HepG2 (cell line): ENCODE data around the gene FDPS. TPM values are rescaled to one million over a fixed set of nuclear protein-coding genes. Genes with fewer than 3 reads are reported as not detected.

Experiments
- ATAC-seq: fragments of 200-7000 bp; cut with Tn5 transposase; 3 replicates; pipeline ENCODE4 v1.9.1; 2020; ENCODE audit warnings: mild to moderate bottlenecking, moderate library complexity
- BruUV-seq: library from RNA; stranded (reverse); fragments of 400-500 nt; replicated peaks from 2 replicates; lab custom pipeline; 2021; lab: Mats Ljungman, UMichigan
- CTCF ChIA-PET: fragments of 300-600 bp; formaldehyde crosslinking; extraction: SDS; loops from one replicate; lab custom pipeline; 2021; ENCODE audit warnings: low total read pairs, inconsistent platforms, low intra/inter-chr PET ratio; lab: Yijun Ruan, JAX
- POLR2A ChIA-PET: fragments of 350-600 bp; sonication (Branson Sonifier 250); formaldehyde crosslinking; loops from one replicate; lab custom pipeline; 2020; ENCODE audit warnings: antibody characterized with exemption, inconsistent platforms; lab: Yijun Ruan, JAX
- DNase-seq: peaks from one replicate; pipeline ENCODE4 v3.0.0-alpha.2; 2015; ENCODE audit warnings: low spot score
- FAIRE-seq: peaks from 3 replicates; lab custom pipeline; 2011; peaks lifted over from hg19 to GRCh38; lab: Jason Lieb, UNC
- H2AFZ ChIP-seq: one replicate; pipeline ENCODE4 v1.6.1; 2011; ENCODE audit warnings: low read length, inconsistent platforms
- H3K27ac ChIP-seq: fragments of 300-600 bp; 3 replicates; pipeline ENCODE4 v1.8.0; 2011; ENCODE audit warnings: mixed run types, mild to moderate bottlenecking, mixed read lengths, low read length, inconsistent platforms; ENCODE audit not compliant: insufficient read depth; ENCODE audit errors: extremely low read length
- H3K27me3 ChIP-seq, 2 experiments: fragments of 200-600 bp in 1 of 2; 2 replicates in 1 of 2; 3 replicates in 1 of 2; pipeline versions ENCODE4 v1.6.0 to v1.8.0; 2011; ENCODE audit warnings: low read length in 2 of 2, mild to moderate bottlenecking in 2 of 2, moderate library complexity in 2 of 2, inconsistent platforms in 1 of 2; ENCODE audit not compliant: insufficient read depth in 2 of 2, control insufficient read depth in 1 of 2
- H3K36me3 ChIP-seq, 2 experiments: fragments of 200-600 bp in 1 of 2; replicated peaks in 1 of 2; 2 replicates in 1 of 2; 3 replicates in 1 of 2; pipeline versions ENCODE4 v1.5.1 to v1.8.0; 2011; ENCODE audit warnings: low read length in 2 of 2, inconsistent platforms in 1 of 2; ENCODE audit not compliant: insufficient read depth in 2 of 2, control insufficient read depth in 1 of 2
- H3K4me1 ChIP-seq: 2 replicates; pipeline ENCODE4 v1.5.1; 2012; ENCODE audit warnings: low read length, inconsistent platforms; ENCODE audit not compliant: insufficient read depth
- H3K4me2 ChIP-seq: 2 replicates; pipeline ENCODE4 v1.6.0; 2011; ENCODE audit warnings: low read depth, low read length, inconsistent platforms
- H3K4me3 ChIP-seq, 3 experiments: fragments of 200-600 bp in 1 of 3; sonication (generic), shearing (Covaris generic) in 1 of 3; replicated peaks in 1 of 3; 2 replicates each; pipeline ENCODE4 v1.5.1; 2011 to 2016; ENCODE audit warnings: low read length in 3 of 3, inconsistent platforms in 2 of 3, low read depth in 2 of 3, mild to moderate bottlenecking in 2 of 3, control low read depth in 1 of 3, mixed read lengths in 1 of 3; ENCODE audit not compliant: insufficient read depth in 1 of 3
- H3K79me2 ChIP-seq: one replicate; pipeline ENCODE4 v1.6.1; 2011; ENCODE audit warnings: low read length, inconsistent platforms; ENCODE audit not compliant: insufficient read depth
- H3K9ac ChIP-seq: 2 replicates; pipeline ENCODE4 v1.6.0; 2011; ENCODE audit warnings: mild to moderate bottlenecking, low read depth, low read length, inconsistent platforms; ENCODE audit not compliant: insufficient read depth
- H3K9me3 ChIP-seq: 2 replicates; pipeline ENCODE4 v1.5.1; 2012; ENCODE audit warnings: mild to moderate bottlenecking, low read length
- H4K20me1 ChIP-seq: 2 replicates; pipeline ENCODE4 v1.6.0; 2011; ENCODE audit warnings: inconsistent platforms, mild to moderate bottlenecking, low read length, moderate library complexity; ENCODE audit not compliant: insufficient read depth
- GLI4 ChIP-seq: sonication (generic); formaldehyde crosslinking; IDR thresholded peaks from 2 replicates; pipeline ENCODE4 v1.5.1; 2020; ENCODE audit warnings: missing genetic modification reagents, mild to moderate bottlenecking, moderate library complexity, borderline replicate concordance
- NFKB2 ChIP-seq: sonication (generic); formaldehyde crosslinking; IDR thresholded peaks from 2 replicates; pipeline ENCODE4 v1.4.0; 2020; ENCODE audit warnings: missing genetic modification reagents, borderline replicate concordance
- POLR2AphosphoS5 ChIP-seq: IDR thresholded peaks from 2 replicates; pipeline ENCODE4 v1.6.1; 2012; ENCODE audit warnings: low read depth, low read length
- REPIN1 ChIP-seq: sonication (generic); formaldehyde crosslinking; IDR thresholded peaks from 2 replicates; pipeline ENCODE4 v1.8.0; 2022; ENCODE audit warnings: missing genetic modification reagents, low read depth, mild to moderate bottlenecking, borderline replicate concordance
- SNAI1 ChIP-seq: sonication (generic); formaldehyde crosslinking; IDR thresholded peaks from 2 replicates; pipeline ENCODE4 v1.5.0; 2020; ENCODE audit warnings: mild to moderate bottlenecking, missing genetic modification reagents, borderline replicate concordance
- TBL1XR1 ChIP-seq: fragments of 150-350 bp; IDR thresholded peaks from 2 replicates; pipeline ENCODE4 v1.6.1; 2014; ENCODE audit warnings: borderline replicate concordance, low read length; ENCODE audit not compliant: partially characterized antibody
- TEAD2 ChIP-seq: sonication (generic); formaldehyde crosslinking; IDR thresholded peaks from 2 replicates; pipeline ENCODE4 v1.9.0; 2021; ENCODE audit warnings: missing genetic modification reagents
- ZNF547 ChIP-seq: sonication (generic); formaldehyde crosslinking; IDR thresholded peaks from 2 replicates; pipeline ENCODE4 v1.5.1; 2020; ENCODE audit warnings: mild to moderate bottlenecking, missing genetic modification reagents
- WGBS: methylation state at CpG from one replicate; pipeline ENCODE4 v1.1.6; 2017; ENCODE audit warnings: low lambda C conversion rate; 5-methylcytosine and 5-hydroxymethylcytosine counted together
- in situ Hi-C: cut with HindIII; loops from 2 replicates; pipeline ENCODE4 v1.10.0; 2017; ENCODE audit warnings: low pct_unique_long_range_greater_than_20kb; ENCODE audit not compliant: extremely low pct_ligation_motif_present
- intact Hi-C: fragments of 100-400 bp; cut with micrococcal nuclease; formaldehyde crosslinking; loops from one replicate; pipeline ENCODE4 v1.10.0; 2022; ENCODE audit not compliant: unreplicated experiment
- polyA plus RNA-seq, 8 experiments: library from polyadenylated mRNA; depleted of rRNA in 3 of 8; stranded (reverse) in 7 of 8; unstranded in 1 of 8; fragments of >200 nt; fragmentation: Illumina TruSeq in 4 of 8; extraction: Trizol in 4 of 8; gene quantifications; 2 replicates each; pipeline versions ENCODE4 v1.2.1 to v1.2.3, GENCODE V29; 2011 to 2016; ENCODE audit warnings: low read depth in 4 of 8, missing spikeins in 1 of 8, mixed read lengths in 1 of 8; ENCODE audit not compliant: insufficient read depth in 1 of 8
- total RNA-seq, 5 experiments: library from RNA; depleted of rRNA; stranded (reverse); fragments of >200 nt; fragmentation: Illumina TruSeq; extraction: Trizol; gene quantifications; 2 replicates each; pipeline ENCODE4 v1.2.3, GENCODE V29; 2016; ENCODE audit warnings: low read depth in 1 of 5
- TF ChIP-seq, protein P1 (sequence below): sonication (generic); formaldehyde crosslinking; IDR thresholded peaks from 2 replicates; pipeline ENCODE4 v1.4.0; 2020; ENCODE audit warnings: missing genetic modification reagents
- TF ChIP-seq, protein P2 (sequence below): sonication (generic); formaldehyde crosslinking; conservative IDR thresholded peaks from 2 replicates; pipeline ENCODE4 v1.4.0; 2020; ENCODE audit warnings: mild to moderate bottlenecking, missing genetic modification reagents, moderate library complexity
- TF ChIP-seq, protein P3 (sequence below): sonication (generic); formaldehyde crosslinking; IDR thresholded peaks from 2 replicates; pipeline ENCODE4 v1.5.1; 2020; ENCODE audit warnings: mild to moderate bottlenecking, missing genetic modification reagents, moderate library complexity
- TF ChIP-seq, protein P4 (sequence below): sonication (generic); formaldehyde crosslinking; IDR thresholded peaks from 2 replicates; pipeline ENCODE4 v1.5.0; 2020; ENCODE audit warnings: mild to moderate bottlenecking, missing genetic modification reagents, borderline replicate concordance

The FDPS gene
- total and polyA plus RNA-seq, 2 of the 13 experiments (the other 11 are each of a cell fraction or from before 2014, with no cell fraction given): 264 to 519 TPM

DNA sequence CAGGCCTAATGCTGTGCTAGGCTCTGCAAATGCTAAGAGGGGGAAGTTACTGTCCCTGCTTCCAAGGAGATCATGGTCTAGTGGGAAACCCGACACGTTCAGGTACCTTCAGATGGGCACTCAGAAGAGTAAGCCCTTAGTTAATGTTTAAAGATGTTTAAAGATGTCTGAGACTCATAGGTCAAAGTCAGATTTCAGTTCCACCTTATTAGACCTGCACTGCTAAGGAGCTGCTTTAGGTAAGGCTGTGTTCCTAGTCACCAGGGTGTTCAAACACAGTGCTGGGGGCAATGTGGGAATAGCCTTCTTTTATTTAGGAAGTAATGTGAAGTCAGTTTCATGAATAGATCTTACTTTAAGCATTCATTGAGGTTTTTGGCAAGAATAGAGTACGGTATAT is 8.3 kb downstream of the FDPS start:
- H3K36me3 ChIP-seq: peaks cover 11 to 45% of the 10 kb centered on the region in 2 experiments; a peak in 4 of 5 replicates
- ATAC-seq: no peak
- peaks cover 15% of the 10 kb centered on the region for H4K20me1 ChIP-seq
- FAIRE-seq: peak; percentile 50
- H2AFZ ChIP-seq: no peak overlapping the region
- DNase-seq: no peak
- peaks cover 16% of the 10 kb centered on the region for H3K79me2 ChIP-seq
- no peak overlapping the region for H3K4me2 ChIP-seq
- in situ Hi-C loops (loop anchor here (5.0 kb wide), 1 partner anchor 40 kb away; the partner anchor contains the start of gene HCN3), intact Hi-C loops (no loop called here)
- H3K4me1 ChIP-seq: peaks cover 54% of the 10 kb centered on the region
- CTCF ChIA-PET: no interaction called here
- POLR2A ChIA-PET: interaction anchor here (2.4 kb wide), 1 partner anchor 9 kb away, joined by 10 read pairs; the partner anchor contains the start of gene FDPS
- H3K4me3 ChIP-seq: no peak overlapping the region
- H3K9ac ChIP-seq: no peak overlapping the region
- H3K9me3 ChIP-seq: no peaks in the 10 kb centered on the region
- 76% methylated on average over 3 of the region's 3 CpGs for WGBS
- H3K27ac ChIP-seq: no peak overlapping the region
- H3K27me3 ChIP-seq: no peaks in the 10 kb centered on the region
- BruUV-seq: TSS peak; percentile 18
- TF ChIP-seq TEAD2 (CRISPR knock-in tag) (no peak), REPIN1 (no peak), NFKB2 (no peak), GLI4 (CRISPR knock-in tag) (no peak), ZNF547 (no peak), POLR2AphosphoS5 (no peak), SNAI1 (CRISPR knock-in tag) (no peak), TBL1XR1 (no peak)
- TF ChIP-seq, protein P1, sequence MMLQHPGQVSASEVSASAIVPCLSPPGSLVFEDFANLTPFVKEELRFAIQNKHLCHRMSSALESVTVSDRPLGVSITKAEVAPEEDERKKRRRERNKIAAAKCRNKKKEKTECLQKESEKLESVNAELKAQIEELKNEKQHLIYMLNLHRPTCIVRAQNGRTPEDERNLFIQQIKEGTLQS: no peak
- TF ChIP-seq, protein P2, sequence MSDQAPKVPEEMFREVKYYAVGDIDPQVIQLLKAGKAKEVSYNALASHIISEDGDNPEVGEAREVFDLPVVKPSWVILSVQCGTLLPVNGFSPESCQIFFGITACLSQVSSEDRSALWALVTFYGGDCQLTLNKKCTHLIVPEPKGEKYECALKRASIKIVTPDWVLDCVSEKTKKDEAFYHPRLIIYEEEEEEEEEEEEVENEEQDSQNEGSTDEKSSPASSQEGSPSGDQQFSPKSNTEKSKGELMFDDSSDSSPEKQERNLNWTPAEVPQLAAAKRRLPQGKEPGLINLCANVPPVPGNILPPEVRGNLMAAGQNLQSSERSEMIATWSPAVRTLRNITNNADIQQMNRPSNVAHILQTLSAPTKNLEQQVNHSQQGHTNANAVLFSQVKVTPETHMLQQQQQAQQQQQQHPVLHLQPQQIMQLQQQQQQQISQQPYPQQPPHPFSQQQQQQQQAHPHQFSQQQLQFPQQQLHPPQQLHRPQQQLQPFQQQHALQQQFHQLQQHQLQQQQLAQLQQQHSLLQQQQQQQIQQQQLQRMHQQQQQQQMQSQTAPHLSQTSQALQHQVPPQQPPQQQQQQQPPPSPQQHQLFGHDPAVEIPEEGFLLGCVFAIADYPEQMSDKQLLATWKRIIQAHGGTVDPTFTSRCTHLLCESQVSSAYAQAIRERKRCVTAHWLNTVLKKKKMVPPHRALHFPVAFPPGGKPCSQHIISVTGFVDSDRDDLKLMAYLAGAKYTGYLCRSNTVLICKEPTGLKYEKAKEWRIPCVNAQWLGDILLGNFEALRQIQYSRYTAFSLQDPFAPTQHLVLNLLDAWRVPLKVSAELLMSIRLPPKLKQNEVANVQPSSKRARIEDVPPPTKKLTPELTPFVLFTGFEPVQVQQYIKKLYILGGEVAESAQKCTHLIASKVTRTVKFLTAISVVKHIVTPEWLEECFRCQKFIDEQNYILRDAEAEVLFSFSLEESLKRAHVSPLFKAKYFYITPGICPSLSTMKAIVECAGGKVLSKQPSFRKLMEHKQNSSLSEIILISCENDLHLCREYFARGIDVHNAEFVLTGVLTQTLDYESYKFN (CRISPR knock-in tag): no peak
- TF ChIP-seq, protein P3, sequence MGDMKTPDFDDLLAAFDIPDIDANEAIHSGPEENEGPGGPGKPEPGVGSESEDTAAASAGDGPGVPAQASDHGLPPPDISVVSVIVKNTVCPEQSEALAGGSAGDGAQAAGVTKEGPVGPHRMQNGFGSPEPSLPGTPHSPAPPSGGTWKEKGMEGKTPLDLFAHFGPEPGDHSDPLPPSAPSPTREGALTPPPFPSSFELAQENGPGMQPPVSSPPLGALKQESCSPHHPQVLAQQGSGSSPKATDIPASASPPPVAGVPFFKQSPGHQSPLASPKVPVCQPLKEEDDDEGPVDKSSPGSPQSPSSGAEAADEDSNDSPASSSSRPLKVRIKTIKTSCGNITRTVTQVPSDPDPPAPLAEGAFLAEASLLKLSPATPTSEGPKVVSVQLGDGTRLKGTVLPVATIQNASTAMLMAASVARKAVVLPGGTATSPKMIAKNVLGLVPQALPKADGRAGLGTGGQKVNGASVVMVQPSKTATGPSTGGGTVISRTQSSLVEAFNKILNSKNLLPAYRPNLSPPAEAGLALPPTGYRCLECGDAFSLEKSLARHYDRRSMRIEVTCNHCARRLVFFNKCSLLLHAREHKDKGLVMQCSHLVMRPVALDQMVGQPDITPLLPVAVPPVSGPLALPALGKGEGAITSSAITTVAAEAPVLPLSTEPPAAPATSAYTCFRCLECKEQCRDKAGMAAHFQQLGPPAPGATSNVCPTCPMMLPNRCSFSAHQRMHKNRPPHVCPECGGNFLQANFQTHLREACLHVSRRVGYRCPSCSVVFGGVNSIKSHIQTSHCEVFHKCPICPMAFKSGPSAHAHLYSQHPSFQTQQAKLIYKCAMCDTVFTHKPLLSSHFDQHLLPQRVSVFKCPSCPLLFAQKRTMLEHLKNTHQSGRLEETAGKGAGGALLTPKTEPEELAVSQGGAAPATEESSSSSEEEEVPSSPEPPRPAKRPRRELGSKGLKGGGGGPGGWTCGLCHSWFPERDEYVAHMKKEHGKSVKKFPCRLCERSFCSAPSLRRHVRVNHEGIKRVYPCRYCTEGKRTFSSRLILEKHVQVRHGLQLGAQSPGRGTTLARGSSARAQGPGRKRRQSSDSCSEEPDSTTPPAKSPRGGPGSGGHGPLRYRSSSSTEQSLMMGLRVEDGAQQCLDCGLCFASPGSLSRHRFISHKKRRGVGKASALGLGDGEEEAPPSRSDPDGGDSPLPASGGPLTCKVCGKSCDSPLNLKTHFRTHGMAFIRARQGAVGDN (CRISPR knock-in tag): no peak
- TF ChIP-seq, protein P4, sequence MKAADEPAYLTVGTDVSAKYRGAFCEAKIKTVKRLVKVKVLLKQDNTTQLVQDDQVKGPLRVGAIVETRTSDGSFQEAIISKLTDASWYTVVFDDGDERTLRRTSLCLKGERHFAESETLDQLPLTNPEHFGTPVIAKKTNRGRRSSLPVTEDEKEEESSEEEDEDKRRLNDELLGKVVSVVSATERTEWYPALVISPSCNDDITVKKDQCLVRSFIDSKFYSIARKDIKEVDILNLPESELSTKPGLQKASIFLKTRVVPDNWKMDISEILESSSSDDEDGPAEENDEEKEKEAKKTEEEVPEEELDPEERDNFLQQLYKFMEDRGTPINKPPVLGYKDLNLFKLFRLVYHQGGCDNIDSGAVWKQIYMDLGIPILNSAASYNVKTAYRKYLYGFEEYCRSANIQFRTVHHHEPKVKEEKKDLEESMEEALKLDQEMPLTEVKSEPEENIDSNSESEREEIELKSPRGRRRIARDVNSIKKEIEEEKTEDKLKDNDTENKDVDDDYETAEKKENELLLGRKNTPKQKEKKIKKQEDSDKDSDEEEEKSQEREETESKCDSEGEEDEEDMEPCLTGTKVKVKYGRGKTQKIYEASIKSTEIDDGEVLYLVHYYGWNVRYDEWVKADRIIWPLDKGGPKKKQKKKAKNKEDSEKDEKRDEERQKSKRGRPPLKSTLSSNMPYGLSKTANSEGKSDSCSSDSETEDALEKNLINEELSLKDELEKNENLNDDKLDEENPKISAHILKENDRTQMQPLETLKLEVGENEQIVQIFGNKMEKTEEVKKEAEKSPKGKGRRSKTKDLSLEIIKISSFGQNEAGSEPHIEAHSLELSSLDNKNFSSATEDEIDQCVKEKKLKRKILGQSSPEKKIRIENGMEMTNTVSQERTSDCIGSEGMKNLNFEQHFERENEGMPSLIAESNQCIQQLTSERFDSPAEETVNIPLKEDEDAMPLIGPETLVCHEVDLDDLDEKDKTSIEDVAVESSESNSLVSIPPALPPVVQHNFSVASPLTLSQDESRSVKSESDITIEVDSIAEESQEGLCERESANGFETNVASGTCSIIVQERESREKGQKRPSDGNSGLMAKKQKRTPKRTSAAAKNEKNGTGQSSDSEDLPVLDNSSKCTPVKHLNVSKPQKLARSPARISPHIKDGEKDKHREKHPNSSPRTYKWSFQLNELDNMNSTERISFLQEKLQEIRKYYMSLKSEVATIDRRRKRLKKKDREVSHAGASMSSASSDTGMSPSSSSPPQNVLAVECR (CRISPR knock-in tag): no peak
